ENCODE measurements around the gene SLC25A21.

The SLC25A21 gene

GRCh38 chr14:36659010-36659821, 513.2 kb downstream of the SLC25A21 start:
- peak; percentile 56 for DNase-seq

DNA sequence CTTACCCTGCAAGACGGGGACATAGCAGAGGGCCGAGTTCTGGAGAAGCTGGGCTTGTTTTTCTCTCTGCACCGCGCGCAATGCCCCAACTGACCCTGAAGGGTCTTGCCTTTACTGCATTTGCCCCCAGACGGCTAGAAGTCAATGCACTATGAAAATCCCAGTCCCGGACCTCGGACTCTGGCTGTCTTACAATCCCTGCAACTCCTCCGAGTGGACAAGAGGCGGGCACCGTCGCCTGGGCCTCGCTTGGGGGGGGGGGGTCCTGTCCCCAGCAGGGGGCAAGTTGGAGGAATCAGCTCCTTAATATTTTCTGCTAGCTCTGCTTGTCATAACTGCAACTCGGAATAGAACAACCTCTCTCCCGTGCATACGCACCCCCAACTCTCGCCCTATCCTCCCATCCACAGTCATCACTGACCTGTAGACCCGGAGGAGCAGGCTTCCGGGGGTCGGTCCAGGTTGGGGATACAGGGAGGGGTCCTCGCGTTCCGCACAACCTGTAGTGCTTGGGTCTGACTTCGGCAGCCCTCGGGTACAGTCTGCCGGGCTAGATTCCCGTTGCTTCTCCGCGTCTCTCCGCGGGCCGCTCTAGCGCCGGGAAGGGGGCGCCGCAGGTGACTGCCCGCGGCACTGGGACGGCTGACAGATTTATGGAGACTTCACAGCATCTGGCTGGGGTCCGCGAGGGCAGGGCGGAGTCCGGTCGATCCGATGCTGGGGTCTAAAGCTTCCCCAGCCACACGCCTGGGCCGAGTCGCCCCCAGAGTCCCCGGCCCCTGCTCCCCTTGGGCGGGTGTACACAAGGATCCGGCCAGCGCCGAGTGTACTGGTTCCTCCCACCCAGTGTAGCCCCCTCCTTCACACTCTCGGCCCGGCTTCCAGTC, 514.0 kb downstream of the SLC25A21 start:
- DNase-seq, result peak; percentile 48

DNA sequence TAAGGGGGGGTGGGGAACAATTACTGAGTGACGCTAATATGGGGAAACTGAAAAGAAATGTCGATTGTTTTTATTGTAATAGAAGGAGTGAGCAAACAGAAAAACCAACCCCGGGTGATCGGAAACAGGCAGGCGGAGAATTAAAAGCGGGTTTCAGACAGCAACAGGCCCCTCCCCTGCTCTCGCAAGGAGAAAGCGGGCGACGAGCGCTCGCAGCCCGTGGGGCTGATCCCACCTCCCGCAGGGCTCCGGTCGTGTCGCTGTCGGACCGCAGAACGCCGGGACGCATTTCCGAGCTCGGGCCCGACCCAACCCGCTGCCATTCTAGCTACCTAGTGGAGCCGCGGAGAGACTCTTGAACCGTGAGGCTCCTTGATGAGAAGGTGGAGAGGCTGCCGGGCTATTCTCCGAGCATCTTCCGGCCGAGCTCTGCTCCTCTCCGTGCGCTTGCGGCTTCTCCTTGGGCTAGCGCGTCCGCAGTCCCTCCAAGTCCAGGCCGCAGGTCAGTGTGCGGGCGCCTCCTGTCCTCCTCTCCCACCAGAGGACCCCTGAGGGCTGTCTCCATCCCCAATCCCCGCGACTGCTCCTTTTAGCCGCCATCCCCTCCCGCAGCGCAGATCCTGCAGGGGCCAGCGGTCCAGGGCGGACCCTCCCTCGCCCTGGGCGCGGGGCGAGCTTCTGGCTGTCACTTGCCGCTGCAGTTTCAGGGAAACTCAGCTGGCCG, 514.8 kb downstream of the SLC25A21 start:
- peak; percentile 73 for DNase-seq

DNA sequence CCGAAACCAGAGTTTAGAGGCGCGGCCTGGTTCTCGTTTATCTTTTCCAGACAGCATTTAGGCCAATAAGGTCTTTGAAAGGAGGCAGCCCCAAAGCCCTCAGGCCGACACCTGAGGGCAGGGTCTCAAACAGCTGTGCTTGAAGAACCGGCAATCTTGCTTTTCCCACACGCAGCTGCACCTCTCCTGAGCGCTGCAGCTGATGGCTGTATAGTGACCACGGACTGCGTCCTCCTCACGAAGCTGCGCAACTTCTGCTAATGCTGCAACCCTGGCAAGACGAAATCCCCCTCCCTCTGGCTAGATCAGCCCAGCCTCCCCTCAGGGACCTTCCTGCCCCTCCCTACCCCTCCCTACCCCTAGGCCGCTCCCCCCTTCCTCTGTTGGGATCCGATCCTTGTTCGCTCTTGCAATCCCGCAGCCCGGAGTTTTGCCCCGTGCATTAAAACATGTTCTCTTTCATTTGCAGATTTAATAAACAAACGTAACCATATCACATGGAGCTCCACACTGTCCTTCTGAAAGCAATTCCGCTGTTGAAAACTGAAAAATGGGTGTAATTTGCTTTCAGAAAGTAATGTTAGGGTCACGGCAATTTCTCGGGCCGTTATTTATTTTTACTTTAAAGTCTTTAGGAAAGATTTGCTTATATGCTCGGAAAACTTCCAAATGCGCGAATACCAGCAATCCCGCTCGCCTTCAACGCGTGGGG, 515.6 kb downstream of the SLC25A21 start:
- peak; percentile 63 for DNase-seq

- DNase-seq, result peak; percentile 87
Observed at GRCh38 chr14:36655963-36656686, 516.3 kb downstream of the SLC25A21 start.

DNA sequence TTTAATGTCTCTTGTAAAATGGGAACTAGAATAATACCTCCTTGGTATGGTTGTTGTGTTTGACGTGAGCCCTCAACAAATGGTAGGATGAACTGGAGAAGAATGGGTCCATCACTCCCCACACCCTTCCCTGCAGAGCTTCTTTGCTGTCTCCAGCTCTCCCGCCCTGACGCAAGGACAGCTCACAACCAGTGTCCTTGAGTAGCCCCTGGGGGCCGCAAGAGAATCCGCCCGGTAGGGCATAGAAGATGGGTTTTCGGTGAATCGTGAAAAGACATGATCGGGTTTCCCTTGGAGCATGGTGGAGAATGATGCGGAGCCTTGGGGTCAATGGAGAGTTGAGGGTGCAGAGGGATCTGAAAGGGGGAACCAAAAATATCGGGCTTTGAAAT, 516.8 kb downstream of the SLC25A21 start:
- DNase-seq, result no peak

GRCh38 chr14:36654794-36655381, 517.5 kb downstream of the SLC25A21 start:
- no peak for DNase-seq

GRCh38 chr14:36653962-36654793, 518.2 kb downstream of the SLC25A21 start:
- DNase-seq, result peak; percentile 64

GRCh38 chr14:36653413-36653812, 519.0 kb downstream of the SLC25A21 start:
- DNase-seq, result no peak

- DNase-seq, result peak; percentile 20
Observed at GRCh38 chr14:36652542-36653201, 519.7 kb downstream of the SLC25A21 start.

DNA sequence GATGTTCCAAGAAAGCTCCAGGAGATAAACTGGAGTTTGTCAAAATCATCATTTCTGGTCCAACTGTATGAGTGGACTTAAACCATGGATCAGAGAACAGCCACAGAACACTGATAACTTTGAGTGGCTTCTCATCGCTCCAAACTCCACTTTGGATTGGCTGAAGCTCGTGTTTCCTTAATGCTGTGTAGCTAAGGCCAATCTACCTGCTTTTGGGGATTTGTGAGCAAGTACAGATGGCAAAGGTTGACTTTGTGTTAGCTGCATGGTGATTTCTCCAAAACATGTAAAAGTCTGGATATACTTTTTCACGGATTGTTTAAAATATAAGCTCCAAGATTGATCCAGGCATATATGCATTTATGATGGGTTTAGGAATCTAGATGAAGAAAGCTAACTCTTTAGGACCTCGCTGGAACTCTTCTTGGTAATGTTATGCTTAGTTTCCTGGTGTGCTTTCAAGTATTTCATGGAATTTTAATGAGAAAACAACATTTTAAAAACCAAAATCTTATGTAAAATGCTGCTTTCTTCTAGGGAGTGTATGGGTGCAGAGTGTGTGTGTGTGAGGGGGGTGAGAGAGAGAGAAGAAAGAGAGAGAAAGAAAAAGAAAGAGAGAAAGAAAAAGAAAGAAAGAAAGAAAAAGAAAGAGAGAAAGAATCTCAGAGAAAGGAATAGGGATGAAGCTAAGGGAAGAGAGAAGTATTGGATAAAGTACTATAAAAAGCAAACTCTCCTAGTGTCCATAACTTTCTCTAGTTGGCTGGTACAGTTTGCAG, 522.3 kb downstream of the SLC25A21 start:
- DNase-seq, result no peak

DNA sequence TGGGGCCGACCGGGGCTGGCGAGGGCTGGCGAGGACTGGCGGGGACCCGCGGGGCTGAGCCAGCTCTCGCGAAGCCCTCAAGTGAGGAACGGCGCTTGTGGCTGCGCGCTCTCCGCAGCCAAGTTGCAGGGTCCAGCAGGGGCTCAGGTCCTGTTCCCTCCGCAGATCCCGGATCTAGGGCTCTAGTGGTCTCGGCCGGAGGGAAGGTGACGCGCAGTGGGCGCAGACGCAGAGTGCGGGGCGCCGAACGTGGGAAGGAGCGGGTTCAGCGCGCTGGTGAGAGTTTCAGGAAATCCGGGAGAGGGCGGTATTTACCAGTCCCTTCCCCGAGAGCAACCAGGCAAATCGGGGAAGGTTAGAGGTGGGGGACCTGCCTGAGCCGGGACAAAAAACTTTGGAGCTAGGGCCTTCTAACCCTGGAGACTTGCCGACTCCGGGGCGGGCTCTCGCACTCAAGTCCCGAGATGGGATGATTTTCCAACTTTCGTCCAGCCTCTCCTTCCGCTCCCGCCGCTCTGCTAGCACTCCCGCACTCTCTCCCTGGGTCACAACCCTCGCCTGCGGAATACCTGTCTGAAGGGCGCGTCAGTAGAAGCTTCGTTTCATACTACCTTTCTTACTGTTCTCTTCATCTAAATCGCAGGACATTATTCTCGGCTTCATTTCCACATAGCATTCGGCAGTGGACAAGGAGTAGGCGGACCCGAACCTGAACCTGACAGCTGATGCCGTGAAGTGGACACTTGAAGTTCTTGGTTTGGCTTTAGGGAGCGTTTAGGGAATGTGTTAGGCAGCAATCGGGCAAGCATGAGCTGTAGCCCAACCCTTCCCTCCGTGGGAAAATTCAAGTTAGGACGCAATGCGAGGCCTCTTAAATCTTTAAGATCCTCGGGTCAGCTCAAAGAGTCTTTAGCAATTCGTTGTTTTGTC, 524.3 kb downstream of the SLC25A21 start:
- peak; percentile 88 for DNase-seq

DNA sequence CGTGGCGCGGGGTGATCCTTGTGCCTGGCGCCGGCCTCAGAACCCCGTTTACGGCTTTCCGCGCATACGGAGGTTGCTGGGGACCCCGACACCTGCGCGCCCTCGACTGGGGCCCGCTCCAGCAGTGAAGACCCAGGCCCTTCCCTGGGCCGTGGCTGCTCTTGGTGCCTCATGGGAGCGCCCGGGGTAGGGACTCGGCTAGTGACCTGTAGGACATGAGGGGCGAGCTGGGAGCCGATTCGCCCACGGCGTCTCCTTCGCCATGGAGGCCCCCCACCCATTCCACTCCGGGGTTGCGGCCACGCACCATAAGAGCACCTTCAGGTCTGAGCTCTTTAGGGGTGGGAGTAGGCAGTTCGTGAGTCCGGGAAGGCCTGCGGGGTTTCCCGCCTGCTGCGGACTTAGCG, 525.0 kb downstream of the SLC25A21 start:
- no peak for DNase-seq

- DNase-seq, result peak; percentile 70
Observed at GRCh38 chr14:36646664-36647416, 525.6 kb downstream of the SLC25A21 start.

- DNase-seq, result no peak
Observed at GRCh38 chr14:36633580-36633979, 538.8 kb downstream of the SLC25A21 start.

All from eye (tissue), 1 donor.